B cell (primary cell): ENCODE measurements around the gene LRP5. TPM values are rescaled to one million over a fixed set of nuclear protein-coding genes. Genes with fewer than 3 reads are reported as not detected.

Experiments
- ATAC-seq: fragments of 200-7000 bp; cut with Tn5 transposase; one replicate; pipeline ENCODE4 v1.10.0; 2021; ENCODE audit warnings: low read depth, mild to moderate bottlenecking, moderate number of reproducible peaks, moderate library complexity
- CTCF ChIA-PET: fragments of 350-600 bp; sonication (Branson Sonifier 250); formaldehyde crosslinking; loops from one replicate; lab custom pipeline; 2021; ENCODE audit warnings: antibody characterized with exemption, inconsistent platforms; lab: Charles Lee
- POLR2A ChIA-PET: fragments of 350-600 bp; sonication (Branson Sonifier 250); formaldehyde crosslinking; loops from one replicate; lab custom pipeline; 2021; ENCODE audit warnings: antibody characterized with exemption; lab: Charles Lee
- DNase-seq: peaks from one replicate; pipeline ENCODE4 v3.0.0; 2013
- H2AFZ ChIP-seq: 2 replicates; pipeline ENCODE4 v1.6.1; 2012; ENCODE audit warnings: mild to moderate bottlenecking, low read depth, low read length; ENCODE audit not compliant: insufficient read depth, poor library complexity, severe bottlenecking
- H3K27ac ChIP-seq, 2 donors: 1 replicate in 1 of 2; 2 replicates in 1 of 2; pipeline ENCODE4 v1.5.1; 2012 to 2013; ENCODE audit warnings: low read length in 2 of 2, mild to moderate bottlenecking in 2 of 2, moderate library complexity in 1 of 2
- H3K27me3 ChIP-seq, 4 experiments: fragments of 200-600 bp in 1 of 4; sonication (generic) in 1 of 4; replicated peaks in 1 of 4; 1 replicate in 2 of 4; 2 replicates in 2 of 4; pipeline versions ENCODE4 v1.6.1 to v1.7.0; 2013 to 2016; ENCODE audit warnings: low read length in 3 of 4, mild to moderate bottlenecking in 2 of 4, mixed read lengths in 1 of 4, moderate library complexity in 1 of 4; ENCODE audit not compliant: insufficient read depth in 4 of 4, control insufficient read depth in 3 of 4; ENCODE audit errors: control extremely low read depth in 1 of 4
- H3K36me3 ChIP-seq, 2 experiments: replicated peaks in 1 of 2; 1 replicate in 1 of 2; 2 replicates in 1 of 2; pipeline versions ENCODE4 v1.6.1 to v1.7.1; 2013; ENCODE audit warnings: low read length in 1 of 2; ENCODE audit not compliant: insufficient read depth in 2 of 2, control insufficient read depth in 1 of 2; ENCODE audit errors: control extremely low read depth in 1 of 2, extremely low read depth in 1 of 2
- H3K4me1 ChIP-seq, 2 donors: fragments of 200-600 bp in 1 of 2; sonication (generic) in 1 of 2; 1 replicate in 1 of 2; 2 replicates in 1 of 2; pipeline versions ENCODE4 v1.5.1 to v1.6.1; 2013 to 2017; ENCODE audit warnings: low read length in 2 of 2; ENCODE audit not compliant: control insufficient read depth in 2 of 2, insufficient read depth in 2 of 2
- H3K4me2 ChIP-seq: replicated peaks from 2 replicates; pipeline ENCODE3; 2012; ENCODE audit warnings: mild to moderate bottlenecking, low read depth, low read length; ENCODE audit not compliant: poor library complexity, severe bottlenecking
- H3K4me3 ChIP-seq, 5 experiments: fragments of 200-600 bp in 1 of 5; sonication (generic) in 1 of 5; 1 replicate in 3 of 5; 2 replicates in 2 of 5; pipeline versions ENCODE4 v1.5.1 to v1.7.0; 2011 to 2016; ENCODE audit warnings: low read length in 4 of 5, mild to moderate bottlenecking in 4 of 5, low read depth in 2 of 5, control low read depth in 1 of 5, moderate library complexity in 1 of 5; ENCODE audit not compliant: insufficient read depth in 1 of 5; ENCODE audit errors: control extremely low read depth in 1 of 5, extremely low read depth in 1 of 5
- H3K79me2 ChIP-seq: fragments of 200-600 bp; sonication (generic); one replicate; pipeline ENCODE4 v1.6.0; 2016; ENCODE audit warnings: low read length; ENCODE audit not compliant: control insufficient read depth, insufficient read depth
- H3K9ac ChIP-seq: fragments of 200-600 bp; sonication (generic); 2 replicates; pipeline ENCODE4 v1.6.1; 2017; ENCODE audit warnings: mild to moderate bottlenecking, low read length, moderate library complexity
- H3K9me3 ChIP-seq, 3 donors: one replicate each; pipeline versions ENCODE4 v1.6.1 to v1.7.1; 2013; ENCODE audit warnings: low read length in 2 of 3; ENCODE audit not compliant: control insufficient read depth in 2 of 3, insufficient read depth in 1 of 3; ENCODE audit errors: control extremely low read depth in 1 of 3
- H4K20me1 ChIP-seq: 2 replicates; pipeline ENCODE4 v1.6.0; 2012; ENCODE audit warnings: mild to moderate bottlenecking, low read length; ENCODE audit not compliant: insufficient read depth, control insufficient read depth, poor library complexity, severe bottlenecking
- H3K27ac Mint-ChIP-seq: one replicate; pipeline ENCODE4 v1.8.0; 2021; ENCODE audit warnings: mixed read lengths
- H3K27me3 Mint-ChIP-seq: one replicate; pipeline ENCODE4 v1.8.0; 2021; ENCODE audit warnings: mixed read lengths
- H3K4me1 Mint-ChIP-seq: one replicate; pipeline ENCODE4 v1.8.0; 2021; ENCODE audit warnings: mixed read lengths
- H3K4me3 Mint-ChIP-seq: one replicate; pipeline ENCODE4 v1.8.0; 2021; ENCODE audit warnings: mixed read lengths
- H3K9me3 Mint-ChIP-seq: one replicate; pipeline ENCODE4 v1.8.0; 2022; ENCODE audit warnings: mixed read lengths; ENCODE audit not compliant: insufficient read depth
- EZH2 ChIP-seq: IDR thresholded peaks from 2 replicates; pipeline ENCODE4 v1.6.1; 2012; ENCODE audit warnings: borderline replicate concordance, low read depth, mild to moderate bottlenecking, moderate library complexity, low read length; ENCODE audit not compliant: insufficient read depth, poor library complexity, severe bottlenecking
- WGBS: methylation state at CpG from one replicate; pipeline ENCODE4 v1.1.5; 2013; ENCODE audit warnings: missing lambda C conversion rate; ENCODE audit not compliant: insufficient coverage; 5-methylcytosine and 5-hydroxymethylcytosine counted together
- intact Hi-C: fragments of 100-400 bp; cut with micrococcal nuclease; formaldehyde crosslinking; loops from one replicate; pipeline ENCODE4 v1.10.0; 2022
- polyA plus RNA-seq: library from polyadenylated mRNA; depleted of rRNA; stranded (reverse); fragments of >200 nt; gene quantifications from 2 replicates; pipeline ENCODE4 v1.2.3, GENCODE V29; 2012
- total RNA-seq, 2 donors: library from RNA; stranded (reverse); fragments of 120-200 nt in 1 of 2; gene quantifications; 1 replicate in 1 of 2; 2 replicates in 1 of 2; pipeline versions ENCODE4 v1.2.3 to v1.2.4, GENCODE V29; 2013 to 2022
- TF ChIP-seq, protein P1 (sequence below): fragments of 200-600 bp; IDR thresholded peaks from one replicate; pipeline ENCODE4 v1.8.0; 2022; ENCODE audit warnings: antibody characterized with exemption, mild to moderate bottlenecking

The LRP5 gene
- total and polyA plus RNA-seq, 2 donors (not counting 1 experiment from before 2014, with no cell fraction given): 2.4 to 13.9 TPM

- WGBS: no CpG with 5 or more reads among the region's 1 CpG
- Histone ChIP-seq H3K9ac (no peak overlapping the region), H3K4me1 (peaks cover 46 to 52% of the 10 kb centered on the region in 2 donors), H3K27ac (no peak overlapping the region), H3K36me3 (no peaks in the 10 kb centered on the region), H2AFZ (no peak overlapping the region), H3K9me3 (peaks cover 0 to 14% (median 0%) of the 10 kb centered on the region in 3 donors), H3K27me3 (no peaks in the 10 kb centered on the region), H3K79me2 (peaks cover 6% of the 10 kb centered on the region), H3K4me2 (no peak overlapping the region), H4K20me1 (no peaks in the 10 kb centered on the region), H3K4me3 (no peak overlapping the region)
- Mint-ChIP-seq H3K27me3 (no peaks in the 10 kb centered on the region), H3K9me3 (no peaks in the 10 kb centered on the region), H3K27ac (no peak overlapping the region), H3K4me3 (no peak overlapping the region), H3K4me1 (peaks cover 47% of the 10 kb centered on the region)
- no peak for DNase-seq
- POLR2A ChIA-PET: interaction anchor here (1.9 to 3.9 kb wide), 2 partner anchors 23 to 35 kb away, joined by 6 to 44 read pairs; partner anchors contain the start of gene C11orf24
- ATAC-seq: no peak
- intact Hi-C loops: loop anchor here (5.0 kb wide), 1 partner anchor 87 kb away; no protein-coding TSS in a partner anchor
- CTCF ChIA-PET: interaction anchor here (1.3 to 11.4 kb wide), 6 partner anchors 17 to 87 kb away, joined by 3 to 427 read pairs (median 70); partner anchors contain the start of gene C11orf24
- TF ChIP-seq, protein P1, sequence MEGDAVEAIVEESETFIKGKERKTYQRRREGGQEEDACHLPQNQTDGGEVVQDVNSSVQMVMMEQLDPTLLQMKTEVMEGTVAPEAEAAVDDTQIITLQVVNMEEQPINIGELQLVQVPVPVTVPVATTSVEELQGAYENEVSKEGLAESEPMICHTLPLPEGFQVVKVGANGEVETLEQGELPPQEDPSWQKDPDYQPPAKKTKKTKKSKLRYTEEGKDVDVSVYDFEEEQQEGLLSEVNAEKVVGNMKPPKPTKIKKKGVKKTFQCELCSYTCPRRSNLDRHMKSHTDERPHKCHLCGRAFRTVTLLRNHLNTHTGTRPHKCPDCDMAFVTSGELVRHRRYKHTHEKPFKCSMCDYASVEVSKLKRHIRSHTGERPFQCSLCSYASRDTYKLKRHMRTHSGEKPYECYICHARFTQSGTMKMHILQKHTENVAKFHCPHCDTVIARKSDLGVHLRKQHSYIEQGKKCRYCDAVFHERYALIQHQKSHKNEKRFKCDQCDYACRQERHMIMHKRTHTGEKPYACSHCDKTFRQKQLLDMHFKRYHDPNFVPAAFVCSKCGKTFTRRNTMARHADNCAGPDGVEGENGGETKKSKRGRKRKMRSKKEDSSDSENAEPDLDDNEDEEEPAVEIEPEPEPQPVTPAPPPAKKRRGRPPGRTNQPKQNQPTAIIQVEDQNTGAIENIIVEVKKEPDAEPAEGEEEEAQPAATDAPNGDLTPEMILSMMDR: no peak
- TF ChIP-seq EZH2: no peak
These were observed 17.1 kb upstream of the LRP5 start for GRCh38 chr11:68295271-68295670.

DNA sequence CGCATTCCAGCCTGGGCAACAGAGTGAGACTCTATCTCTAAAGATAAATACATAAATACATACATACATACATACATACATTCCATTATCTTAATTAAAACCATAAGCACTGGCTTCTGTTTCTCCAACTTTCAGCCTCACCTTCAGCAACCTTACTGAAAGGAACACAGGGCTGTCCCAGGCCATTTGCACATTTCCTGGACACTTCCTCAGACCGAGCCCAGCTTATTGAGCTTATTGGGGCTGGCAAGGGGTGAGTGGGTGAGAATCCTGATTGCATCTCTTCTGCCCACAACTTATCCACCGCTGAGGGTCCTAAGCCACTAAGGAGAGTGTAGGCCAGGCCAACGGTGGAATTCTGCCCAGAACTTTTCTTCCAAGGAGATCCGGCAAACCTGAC, 16.5 kb upstream of the LRP5 start:
- no peaks in the 10 kb centered on the region for H3K27me3 ChIP-seq
- DNase-seq (no peak), ATAC-seq (no peak)
- no peak for TF ChIP-seq EZH2
- TF ChIP-seq, protein P1: no peak
- no peaks in the 10 kb centered on the region for H3K27me3 Mint-ChIP-seq
- no peak overlapping the region for H3K27ac ChIP-seq
- H3K9ac ChIP-seq: no peak overlapping the region
- no peaks in the 10 kb centered on the region for H4K20me1 ChIP-seq
- H3K79me2 ChIP-seq: peaks cover 6% of the 10 kb centered on the region
- peak overlapping the region; percentile 64 for H3K4me2 ChIP-seq
- no peaks in the 10 kb centered on the region for H3K36me3 ChIP-seq
- H3K9me3 ChIP-seq: peaks cover 0 to 11% (median 0%) of the 10 kb centered on the region in 3 donors
- peaks cover 43% of the 10 kb centered on the region for H3K4me1 Mint-ChIP-seq
- peaks cover 46 to 52% of the 10 kb centered on the region in 2 donors for H3K4me1 ChIP-seq
- H2AFZ ChIP-seq: peak overlapping the region; percentile 47
- ChIA-PET POLR2A (interaction anchor here (0.9 to 3.9 kb wide), 6 partner anchors 14 to 76 kb away, joined by 3 to 44 read pairs (median 7); partner anchors contain the start of gene C11orf24), CTCF (interaction anchor here (0.9 to 11.4 kb wide), 11 partner anchors 8 to 287 kb away, joined by 3 to 427 read pairs (median 15); partner anchors contain the start of gene C11orf24)
- H3K4me3 ChIP-seq: no peak overlapping the region
- WGBS: 89% methylated on average over 3 of the region's 5 CpGs
- H3K9me3 Mint-ChIP-seq: no peaks in the 10 kb centered on the region
- peak overlapping the region; percentile 6 for H3K27ac Mint-ChIP-seq
- intact Hi-C loops: loop anchor here (5.0 kb wide), 1 partner anchor 86 kb away; no protein-coding TSS in a partner anchor
- peak overlapping the region; percentile 34 for H3K4me3 Mint-ChIP-seq
